ENCODE results near the gene CHRNE. TPM values are rescaled to one million over a fixed set of nuclear protein-coding genes. Genes with fewer than 3 reads are reported as not detected.
"Not testable (repeated sequence)": the region's sequence is repeated elsewhere in the genome, so short reads cannot be mapped to it uniquely, and the experiment has no call there.

CHRNE gene
- total RNA-seq, 2 experiments from 2014 or later = 0.65 to 1.1 TPM

- no peak for DNase-seq
- H3K4me3 Mint-ChIP-seq = no peak overlapping the region
- H3K9me3 Mint-ChIP-seq = no peaks in the 10 kb centered on the region
- H3K27me3 Mint-ChIP-seq = no peaks in the 10 kb centered on the region
- H3K4me1 Mint-ChIP-seq = no peaks in the 10 kb centered on the region
- peaks cover 14% of the 10 kb centered on the region for H3K36me3 Mint-ChIP-seq
- ATAC-seq (ENCODE audit: low read depth) = no peak
- H3K27ac Mint-ChIP-seq = no peak overlapping the region
- POLR2A ChIA-PET = interaction anchor here (1.4 kb wide), 1 partner anchor 10 kb away, joined by 3 read pairs; no protein-coding TSS in a partner anchor
Observed at GRCh38 chr17:4859816-4860625, 42.9 kb downstream of the CHRNE start.

- peaks cover 18% of the 10 kb centered on the region for H3K36me3 Mint-ChIP-seq
- no peaks in the 10 kb centered on the region for H3K27me3 Mint-ChIP-seq
- no peak overlapping the region for H3K27ac Mint-ChIP-seq
- no peak overlapping the region for H3K4me3 Mint-ChIP-seq
- DNase-seq (no peak), ATAC-seq (ENCODE audit: low read depth) (no peak)
- H3K9me3 Mint-ChIP-seq = no peaks in the 10 kb centered on the region
- H3K4me1 Mint-ChIP-seq = peaks cover 4% of the 10 kb centered on the region
- POLR2A ChIA-PET = no interaction called here
Observed at GRCh38 chr17:4858882-4859260, 44.0 kb downstream of the CHRNE start.

GRCh38 chr17:4858068-4858881 lies 44.6 kb downstream of the CHRNE start:
- no peaks in the 10 kb centered on the region for H3K27me3 Mint-ChIP-seq
- H3K9me3 Mint-ChIP-seq = no peaks in the 10 kb centered on the region
- H3K27ac Mint-ChIP-seq = no peak overlapping the region
- ATAC-seq (ENCODE audit: low read depth) (no peak), DNase-seq (no peak)
- peaks cover 7% of the 10 kb centered on the region for H3K4me1 Mint-ChIP-seq
- POLR2A ChIA-PET = no interaction called here
- H3K4me3 Mint-ChIP-seq = no peak overlapping the region
- peaks cover 18% of the 10 kb centered on the region for H3K36me3 Mint-ChIP-seq

GRCh38 chr17:4857347-4857746 lies 45.6 kb downstream of the CHRNE start:
- H3K4me3 Mint-ChIP-seq; POLR2A ChIA-PET; H3K9me3 Mint-ChIP-seq; ATAC-seq (ENCODE audit: low read depth); H3K27me3 Mint-ChIP-seq; H3K4me1 Mint-ChIP-seq; DNase-seq; H3K27ac Mint-ChIP-seq: not testable (repeated sequence)
- H3K36me3 Mint-ChIP-seq = peaks cover 20% of the 10 kb centered on the region

GRCh38 chr17:4856937-4857314 lies 46.0 kb downstream of the CHRNE start:
- DNase-seq = no peak
- POLR2A ChIA-PET = no interaction called here
- Mint-ChIP-seq H3K27ac (no peak overlapping the region), H3K9me3 (peaks cover 6% of the 10 kb centered on the region), H3K36me3 (peaks cover 24% of the 10 kb centered on the region), H3K4me1 (peaks cover 8% of the 10 kb centered on the region), H3K4me3 (no peak overlapping the region), H3K27me3 (no peaks in the 10 kb centered on the region)
- no peak for ATAC-seq (ENCODE audit: low read depth)

GRCh38 chr17:4856271-4856936 lies 46.5 kb downstream of the CHRNE start:
- POLR2A ChIA-PET = no interaction called here
- ATAC-seq (ENCODE audit: low read depth) (no peak), DNase-seq (no peak)
- H3K9me3 Mint-ChIP-seq = peaks cover 6% of the 10 kb centered on the region
- peak overlapping the region; percentile 30 for H3K27ac Mint-ChIP-seq
- peaks cover 25% of the 10 kb centered on the region for H3K36me3 Mint-ChIP-seq
- no peak overlapping the region for H3K4me3 Mint-ChIP-seq
- H3K27me3 Mint-ChIP-seq = no peaks in the 10 kb centered on the region
- H3K4me1 Mint-ChIP-seq = peaks cover 8% of the 10 kb centered on the region

- H3K4me1 Mint-ChIP-seq = peaks cover 12% of the 10 kb centered on the region
- ATAC-seq (ENCODE audit: low read depth) (no peak), DNase-seq (no peak)
- H3K4me3 Mint-ChIP-seq = no peak overlapping the region
- peaks cover 4% of the 10 kb centered on the region for H3K27me3 Mint-ChIP-seq
- peaks cover 9% of the 10 kb centered on the region for H3K9me3 Mint-ChIP-seq
- no peak overlapping the region for H3K27ac Mint-ChIP-seq
- peaks cover 30% of the 10 kb centered on the region for H3K36me3 Mint-ChIP-seq
- POLR2A ChIA-PET = no interaction called here
Observed at GRCh38 chr17:4854111-4854681, 48.7 kb downstream of the CHRNE start.

GRCh38 chr17:4853208-4853671 lies 49.7 kb downstream of the CHRNE start:
- peaks cover 30% of the 10 kb centered on the region for H3K36me3 Mint-ChIP-seq
- peak overlapping the region; percentile 83 for H3K27ac Mint-ChIP-seq
- peak overlapping the region; percentile 10 for H3K4me3 Mint-ChIP-seq
- peaks cover 4% of the 10 kb centered on the region for H3K27me3 Mint-ChIP-seq
- peaks cover 9% of the 10 kb centered on the region for H3K9me3 Mint-ChIP-seq
- H3K4me1 Mint-ChIP-seq = peaks cover 12% of the 10 kb centered on the region
- DNase-seq (no peak), ATAC-seq (ENCODE audit: low read depth) (no peak)
- POLR2A ChIA-PET = no interaction called here

- POLR2A ChIA-PET = no interaction called here
- Mint-ChIP-seq H3K9me3 (peaks cover 9% of the 10 kb centered on the region), H3K27ac (peak overlapping the region; percentile 76), H3K4me3 (no peak overlapping the region), H3K4me1 (peaks cover 12% of the 10 kb centered on the region), H3K36me3 (peaks cover 31% of the 10 kb centered on the region), H3K27me3 (peaks cover 4% of the 10 kb centered on the region)
- no peak for DNase-seq
- no peak for ATAC-seq (ENCODE audit: low read depth)
Observed at GRCh38 chr17:4852567-4853207, 50.2 kb downstream of the CHRNE start.

GRCh38 chr17:4851084-4851483 lies 51.8 kb downstream of the CHRNE start:
- Mint-ChIP-seq H3K36me3 (peaks cover 25% of the 10 kb centered on the region), H3K27me3 (peaks cover 4% of the 10 kb centered on the region), H3K9me3 (peaks cover 9% of the 10 kb centered on the region), H3K4me1 (peaks cover 14% of the 10 kb centered on the region), H3K27ac (no peak overlapping the region), H3K4me3 (no peak overlapping the region)
- no peak for ATAC-seq (ENCODE audit: low read depth)
- no peak for DNase-seq
- POLR2A ChIA-PET = interaction anchor here (0.6 kb wide), 1 partner anchor 343 kb away, joined by 3 read pairs; no protein-coding TSS in a partner anchor

GRCh38 chr17:4850246-4850645 lies 52.7 kb downstream of the CHRNE start:
- POLR2A ChIA-PET = no interaction called here

GRCh38 chr17:4849011-4849536 lies 53.8 kb downstream of the CHRNE start:
- DNase-seq = no peak
- Mint-ChIP-seq H3K36me3 (peaks cover 24% of the 10 kb centered on the region), H3K4me3 (no peak overlapping the region), H3K27me3 (peaks cover 4% of the 10 kb centered on the region), H3K9me3 (peaks cover 9% of the 10 kb centered on the region), H3K4me1 (peaks cover 11% of the 10 kb centered on the region), H3K27ac (no peak overlapping the region)
- no peak for ATAC-seq (ENCODE audit: low read depth)
- POLR2A ChIA-PET = no interaction called here

More at GRCh38 chr17:4850246-4850645, 52.7 kb downstream of the CHRNE start:
- Mint-ChIP-seq H3K27ac (no peak overlapping the region), H3K4me1 (peaks cover 14% of the 10 kb centered on the region), H3K4me3 (no peak overlapping the region), H3K36me3 (peaks cover 25% of the 10 kb centered on the region), H3K27me3 (peaks cover 4% of the 10 kb centered on the region), H3K9me3 (peaks cover 9% of the 10 kb centered on the region)
- no peak for ATAC-seq (ENCODE audit: low read depth)
- DNase-seq = no peak

Measured in activated naive CD8-positive, alpha-beta T cell treated with anti-CD3 and anti-CD28 coated beads, Interleukin-2, amount 10 ng/mL, durations not matched to agents 7 days and 5 days (primary cell).